ENCODE measurements around the gene PISD.

PISD gene

GRCh38 chr22:31575190-31575589, 86.8 kb downstream of the PISD start:
- no peak for DNase-seq (ENCODE audit: low read depth in 3 of 3, low spot score in 1 of 3)

- no peak for DNase-seq (ENCODE audit: low read depth in 3 of 3, low spot score in 1 of 3)
Measured at GRCh38 chr22:31574055-31574670, 87.9 kb downstream of the PISD start.

DNA sequence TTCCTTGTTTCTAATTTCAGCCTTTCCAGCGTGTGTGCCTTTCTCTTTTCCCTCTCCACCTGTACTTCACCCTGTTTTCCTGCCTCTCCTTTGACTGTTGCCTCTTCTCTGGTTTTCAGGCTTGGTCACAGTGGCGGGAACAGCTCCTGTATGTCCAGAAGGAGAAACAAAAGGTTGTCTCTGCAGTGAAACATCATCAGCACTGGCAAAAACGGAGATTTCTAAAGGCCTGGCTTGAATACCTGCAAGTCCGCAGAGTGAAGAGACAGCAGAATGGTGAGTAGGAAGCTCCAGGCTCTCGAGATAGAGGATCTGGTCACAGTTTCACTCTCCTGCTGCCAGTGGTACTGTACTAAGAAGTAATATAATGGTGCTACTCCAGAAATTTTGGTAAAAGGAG, 89.1 kb downstream of the PISD start:
- DNase-seq (ENCODE audit: low read depth in 3 of 3, low spot score in 1 of 3), result no peak

GRCh38 chr22:31569126-31569525, 92.9 kb downstream of the PISD start:
- no peak for DNase-seq (ENCODE audit: low read depth in 3 of 3, low spot score in 1 of 3)

All from stimulated activated CD4-positive, alpha-beta T cell treated with anti-CD3 and anti-CD28 coated beads, TNF-alpha, amount 100 ng/mL, for 1 hour (primary cell).